GF-D8 (cell line): Measurements from ENCODE around the gene BCL2.
"Not testable (repeated sequence)": the region's sequence is repeated elsewhere in the genome, so short reads cannot be mapped to it uniquely, and the experiment has no call there.

Experiments
- DNase-seq: peaks from one replicate; lab custom pipeline; 2025; lab: John Stamatoyannopoulos, UW

The BCL2 gene

GRCh38 chr18:63319383-63320122, at the start of gene BCL2:
TSS of gene BCL2 (minus strand) at chr18:63319769.
- DNase-seq: no peak

GRCh38 chr18:63368611-63369010, 49.0 kb upstream of the BCL2 start:
- DNase-seq: no peak

GRCh38 chr18:63367053-63367953, 47.7 kb upstream of the BCL2 start, which contains the start of gene KDSR:
TSS of gene KDSR (minus strand) at chr18:63367206. CDS start at chr18:63367118, 88 bp downstream.
- DNase-seq: peak; percentile 95

GRCh38 chr18:63366213-63367052, 46.9 kb upstream of the BCL2 start:
- no peak for DNase-seq

GRCh38 chr18:63365876-63366212, 46.3 kb upstream of the BCL2 start:
- no peak for DNase-seq

GRCh38 chr18:63363951-63364350, 44.4 kb upstream of the BCL2 start:
- DNase-seq: no peak

GRCh38 chr18:63363420-63363819, 43.9 kb upstream of the BCL2 start:
- not testable (repeated sequence) for DNase-seq

- no peak for DNase-seq
Observed at GRCh38 chr18:63356272-63356896, 36.8 kb upstream of the BCL2 start.

GRCh38 chr18:63350230-63350629, 30.7 kb upstream of the BCL2 start:
- no peak for DNase-seq

- DNase-seq: no peak
Observed at GRCh38 chr18:63348508-63349136, 29.1 kb upstream of the BCL2 start.

- no peak for DNase-seq
Observed at GRCh38 chr18:63346480-63347183, 27.1 kb upstream of the BCL2 start.

- DNase-seq: no peak
Observed at GRCh38 chr18:63346031-63346430, 26.5 kb upstream of the BCL2 start.

- no peak for DNase-seq
Observed at GRCh38 chr18:63344918-63345317, 25.3 kb upstream of the BCL2 start.

GRCh38 chr18:63344263-63344662, 24.7 kb upstream of the BCL2 start:
- DNase-seq: no peak

GRCh38 chr18:63342206-63342605, 22.6 kb upstream of the BCL2 start:
- DNase-seq: no peak

GRCh38 chr18:63339920-63340484, 20.4 kb upstream of the BCL2 start:
- peak; percentile 43 for DNase-seq

- no peak for DNase-seq
Observed at GRCh38 chr18:63336366-63337099, 17.0 kb upstream of the BCL2 start.

GRCh38 chr18:63331105-63331504, 11.5 kb upstream of the BCL2 start:
- no peak for DNase-seq

- no peak for DNase-seq
Observed at GRCh38 chr18:63329431-63330145, 10.0 kb upstream of the BCL2 start.
